ENCODE results near the gene CUTA.

Gene CUTA

DNA sequence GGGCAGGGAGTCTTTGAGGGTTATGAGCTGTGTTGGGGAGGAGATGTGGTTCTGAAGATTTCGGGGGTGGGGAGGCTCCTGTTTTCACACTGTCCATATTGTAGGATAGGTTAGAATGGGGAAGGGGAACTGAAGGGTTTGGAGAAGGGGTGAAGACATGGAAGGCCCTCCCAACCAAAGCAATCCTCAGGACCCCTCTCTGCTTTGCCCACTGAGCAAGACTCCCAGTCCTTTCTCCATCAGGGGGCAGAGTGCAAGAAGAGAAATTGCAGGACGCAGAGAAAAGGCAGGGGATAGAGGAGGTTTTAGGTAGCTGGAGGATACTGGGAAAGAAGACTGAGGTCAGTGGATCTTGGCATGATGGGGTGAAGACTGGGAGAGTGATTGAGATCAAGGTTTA lies 5.9 kb upstream of the CUTA start:
- DNase-seq (ENCODE audit: low read depth) = no peak

DNA sequence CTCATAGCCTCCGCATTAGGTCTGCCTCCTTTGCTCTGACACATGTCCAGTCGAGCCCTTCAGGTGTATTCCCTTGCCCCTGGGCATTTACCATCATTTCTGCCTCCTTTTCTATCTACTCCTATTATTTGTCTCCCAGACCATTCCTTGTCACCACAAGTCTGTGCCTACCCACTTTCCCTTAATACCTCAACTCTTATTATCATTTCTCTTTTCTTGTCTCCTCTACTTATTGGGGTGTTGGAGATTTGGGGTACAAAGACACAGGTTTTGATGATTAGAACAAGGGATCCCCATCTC lies 3.4 kb upstream of the CUTA start:
- DNase-seq (ENCODE audit: low read depth) = no peak

DNA sequence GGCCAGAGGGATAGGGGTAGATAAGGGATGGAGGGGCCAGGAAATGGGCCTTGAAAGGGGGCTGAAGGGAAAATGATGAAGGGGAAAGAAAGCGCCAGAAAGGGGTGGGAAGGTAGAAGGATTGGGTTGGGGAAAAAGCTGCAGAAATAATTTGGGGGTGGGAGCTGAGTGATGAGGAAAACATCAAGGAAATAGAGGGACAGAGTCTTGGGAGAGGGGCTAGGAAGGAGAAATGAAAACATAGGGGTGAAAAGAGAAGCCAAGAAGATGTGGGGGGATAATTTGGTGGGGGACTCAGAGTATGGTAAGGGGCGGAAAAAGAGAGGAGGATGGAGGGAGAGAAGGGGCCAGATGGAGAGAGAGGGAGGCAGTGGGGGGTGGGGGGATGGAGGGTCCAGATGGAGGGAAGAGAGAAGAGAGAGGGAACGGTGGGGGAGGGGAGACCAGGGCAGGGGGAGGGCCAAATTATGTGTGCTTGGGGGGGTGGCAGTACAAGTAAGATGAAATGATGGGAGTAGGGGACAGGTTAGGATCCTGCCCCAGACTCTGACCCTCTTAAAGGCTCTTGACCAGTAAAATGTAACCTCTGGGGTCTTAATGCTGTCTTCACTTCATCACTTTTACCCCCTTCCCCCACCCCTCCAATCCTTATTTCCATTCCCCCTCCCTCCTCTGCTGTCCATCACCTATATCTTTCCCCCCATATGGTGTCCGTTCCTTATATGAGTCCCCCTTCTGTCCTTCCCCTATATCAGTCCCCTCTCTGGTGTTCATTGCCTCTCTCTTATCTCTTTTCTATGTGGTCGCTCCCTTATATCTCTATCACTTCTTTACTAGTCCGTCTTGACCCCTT lies 2.8 kb upstream of the CUTA start:
- DNase-seq (ENCODE audit: low read depth) = no peak

DNA sequence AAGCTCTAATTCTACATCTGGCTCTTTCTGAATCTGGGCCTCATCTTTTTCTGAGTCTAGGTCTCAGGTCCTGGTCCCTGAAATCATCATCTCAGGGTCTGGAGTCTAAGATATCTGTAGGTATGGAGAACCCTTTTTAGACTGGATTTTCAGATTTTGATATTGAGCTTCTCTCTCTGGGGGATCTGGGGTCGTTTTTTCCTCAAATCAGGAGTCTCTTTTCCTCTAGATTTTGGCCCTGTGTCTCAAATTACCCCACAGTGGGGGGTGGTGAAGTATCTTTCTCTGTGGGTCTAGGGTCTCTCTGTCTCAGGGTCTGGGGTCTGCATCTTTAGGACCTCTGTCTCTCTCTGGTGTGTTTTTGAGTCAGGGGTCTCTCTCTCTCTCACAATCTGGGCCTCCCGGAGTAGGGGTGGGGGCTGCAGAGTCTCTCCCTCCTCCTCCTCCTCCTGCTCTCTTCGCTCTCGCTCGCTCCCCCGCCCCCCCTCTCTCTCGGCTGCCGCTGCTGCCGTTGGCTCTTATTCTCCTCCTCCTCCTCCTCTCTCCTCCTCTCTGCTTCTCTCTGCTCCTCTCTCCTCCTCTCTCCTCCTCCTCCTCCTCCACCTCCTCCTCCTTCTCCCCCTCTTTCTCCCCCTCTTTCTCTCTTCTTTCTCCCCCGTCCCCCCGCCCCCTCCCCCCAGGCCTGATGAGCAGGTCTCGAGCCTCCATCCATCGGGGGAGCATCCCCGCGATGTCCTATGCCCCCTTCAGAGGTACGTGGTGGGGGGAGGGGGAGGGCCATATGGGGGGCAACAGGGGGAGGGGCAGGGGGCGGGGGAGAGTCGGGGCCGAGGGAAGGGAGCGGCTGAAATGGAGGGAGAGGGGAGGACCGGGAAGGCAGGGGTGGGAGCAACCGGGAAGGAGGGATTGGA lies 1.9 kb upstream of the CUTA start, which contains the start of gene SYNGAP1:
TSS of gene SYNGAP1 (plus strand) at position 486 of the 911 bp plus-strand sequence. CDS start at position 686, 200 bp downstream.
- DNase-seq (ENCODE audit: low read depth) = no peak

DNA sequence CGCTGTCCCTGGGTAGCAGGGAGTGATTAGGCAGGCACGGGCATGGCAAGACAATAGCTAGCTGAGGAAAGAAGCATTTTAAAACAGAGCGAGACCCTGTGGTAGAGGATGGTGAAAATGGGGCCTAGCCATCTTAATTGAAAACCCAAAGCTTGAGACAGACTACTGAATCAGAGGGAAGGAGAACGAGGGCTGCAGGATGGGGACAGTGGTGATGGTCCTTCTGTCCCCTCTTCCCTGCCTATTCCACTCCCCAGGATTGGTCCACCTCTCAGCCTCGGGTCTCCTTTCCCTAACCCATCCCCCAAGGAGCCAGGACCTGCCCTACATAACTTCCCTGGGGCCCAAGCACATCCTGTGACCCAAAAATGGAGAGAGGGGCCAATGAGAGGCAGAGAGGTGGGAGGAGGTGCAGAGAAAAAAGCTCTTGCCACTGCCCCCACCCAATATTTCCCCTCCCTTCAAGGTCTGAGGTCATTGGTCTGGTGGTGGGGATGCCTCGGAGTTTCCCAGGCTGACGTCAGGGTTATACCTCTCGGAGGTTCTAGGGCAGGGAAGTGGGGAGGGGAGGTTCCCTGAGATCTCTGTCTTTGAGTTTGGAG lies 884 bp upstream of the CUTA start:
- DNase-seq (ENCODE audit: low read depth) = no peak

DNA sequence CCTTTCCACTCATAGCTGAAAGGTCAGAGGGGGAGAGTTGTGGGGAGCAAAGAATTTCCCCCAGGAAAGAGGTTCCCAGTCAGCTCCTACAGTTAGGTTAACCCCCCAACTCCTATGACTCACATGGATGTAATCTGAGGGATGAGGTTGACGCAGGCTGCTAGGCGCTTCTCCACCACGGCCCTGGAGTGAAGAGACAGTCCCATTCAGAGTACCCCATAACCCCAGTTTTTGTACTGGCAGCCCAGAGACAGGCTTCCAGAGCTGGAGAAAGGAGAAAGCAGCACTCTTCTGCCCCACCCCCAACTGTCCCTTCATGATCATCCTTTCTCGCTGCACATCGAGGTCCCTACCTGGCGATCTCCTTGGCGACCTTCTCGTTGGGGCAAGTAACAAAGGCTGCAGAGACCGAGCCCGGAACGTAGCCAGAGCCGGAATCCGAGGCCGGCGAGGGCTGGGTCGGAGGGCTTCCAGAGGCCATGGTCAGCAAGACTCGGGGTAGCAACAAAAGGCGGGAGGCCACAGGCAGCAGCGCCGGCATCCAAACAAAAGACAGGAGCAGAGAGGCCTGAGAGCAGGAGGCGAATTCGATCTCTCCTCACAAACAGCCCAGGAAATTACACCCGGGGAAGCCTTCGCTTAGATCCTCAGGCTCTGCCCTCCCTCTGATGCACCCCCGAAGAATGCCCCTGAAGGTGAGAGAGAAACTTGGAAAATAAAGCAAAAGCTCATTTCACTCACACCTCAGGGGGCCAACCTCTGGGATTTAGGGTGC lies 592 bp downstream of the CUTA start:
- no peak for DNase-seq (ENCODE audit: low read depth)

DNA sequence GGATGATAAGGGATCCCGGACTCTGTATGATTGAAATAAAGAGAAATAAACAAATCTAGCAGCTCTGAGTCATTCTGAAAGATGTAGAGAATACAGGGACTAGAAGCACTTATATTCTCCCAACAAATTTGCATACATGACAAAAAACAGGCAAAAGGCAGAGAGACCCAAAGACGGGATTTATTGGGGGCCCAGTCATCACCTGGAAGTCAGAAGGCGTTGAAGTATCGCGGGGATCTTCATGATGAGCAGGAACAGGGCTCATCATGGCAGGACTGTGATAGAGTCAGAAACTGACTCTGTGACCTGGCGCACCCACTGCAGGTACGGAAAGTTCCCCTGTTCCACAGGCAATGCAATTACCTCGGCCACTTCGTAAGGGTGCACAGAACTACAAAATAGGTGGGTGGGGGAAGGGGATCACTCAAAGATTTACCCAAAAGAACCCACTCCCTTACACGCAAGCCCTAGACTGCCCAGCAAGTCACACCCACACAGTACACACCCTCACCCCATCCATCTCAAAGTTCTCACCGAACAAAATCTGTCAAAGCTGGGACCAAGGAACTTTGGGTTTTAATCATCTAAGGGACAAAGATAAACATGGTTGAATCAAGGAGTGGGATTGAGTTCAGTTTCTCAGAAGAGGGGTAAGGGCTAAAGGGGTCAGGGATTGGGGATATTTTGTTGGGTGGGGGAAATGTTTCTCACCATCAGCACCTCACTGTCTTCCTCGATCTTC lies 1.4 kb downstream of the CUTA start:
- DNase-seq (ENCODE audit: low read depth) = no peak

DNA sequence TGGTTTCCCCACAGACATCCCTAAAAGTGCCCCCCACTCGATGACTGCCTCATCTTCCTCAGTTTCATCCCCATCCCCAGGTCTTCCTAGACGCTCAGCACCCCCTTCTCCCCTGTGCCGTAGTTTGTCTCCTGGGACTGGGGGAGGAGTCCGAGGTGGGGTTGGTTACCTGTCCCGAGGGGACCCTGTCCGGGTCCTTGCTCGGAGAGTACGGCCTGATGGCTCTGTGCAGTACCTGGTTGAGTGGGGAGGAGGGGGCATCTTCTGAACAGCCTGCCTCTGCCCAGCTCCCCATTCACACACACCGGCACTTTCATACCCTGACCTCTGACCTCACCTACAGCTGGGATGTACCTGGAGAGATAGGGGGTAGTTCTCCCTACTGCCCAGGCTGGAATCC lies 2.1 kb downstream of the CUTA start:
- no peak for DNase-seq (ENCODE audit: low read depth)

DNA sequence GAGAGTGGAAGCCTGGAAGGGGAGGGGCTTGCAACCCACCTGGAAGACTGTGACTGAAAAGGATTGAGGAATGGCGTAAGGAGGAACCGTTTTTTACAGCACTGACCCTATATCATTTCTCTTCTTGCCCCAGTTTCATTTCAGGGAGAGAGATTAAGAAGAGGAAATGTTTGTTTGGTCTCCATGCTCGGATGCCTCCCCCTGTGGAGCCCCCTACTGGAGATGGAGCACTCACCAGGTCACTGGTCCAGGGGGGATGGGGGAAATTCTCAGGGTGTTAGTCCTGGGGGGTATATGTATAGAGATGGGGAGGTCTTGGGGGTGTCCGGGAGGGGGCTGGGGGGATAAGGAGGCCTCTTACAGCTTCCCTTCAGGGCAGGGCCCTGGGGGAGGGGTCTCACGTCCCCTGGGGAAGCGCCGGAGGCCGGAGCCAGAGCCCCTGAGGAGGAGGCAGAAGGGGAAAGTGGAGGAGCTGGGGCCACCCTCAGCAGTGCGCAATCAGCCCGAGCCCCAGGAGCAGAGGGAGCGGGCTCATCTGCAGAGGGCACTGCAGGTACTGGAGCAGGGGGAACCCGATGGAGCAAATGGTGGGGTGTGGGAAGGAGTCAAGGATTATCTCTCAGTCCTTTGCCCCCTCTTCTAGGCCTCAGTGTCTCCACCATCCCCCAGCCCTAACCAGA lies 3.2 kb downstream of the CUTA start:
- DNase-seq (ENCODE audit: low read depth) = no peak

DNA sequence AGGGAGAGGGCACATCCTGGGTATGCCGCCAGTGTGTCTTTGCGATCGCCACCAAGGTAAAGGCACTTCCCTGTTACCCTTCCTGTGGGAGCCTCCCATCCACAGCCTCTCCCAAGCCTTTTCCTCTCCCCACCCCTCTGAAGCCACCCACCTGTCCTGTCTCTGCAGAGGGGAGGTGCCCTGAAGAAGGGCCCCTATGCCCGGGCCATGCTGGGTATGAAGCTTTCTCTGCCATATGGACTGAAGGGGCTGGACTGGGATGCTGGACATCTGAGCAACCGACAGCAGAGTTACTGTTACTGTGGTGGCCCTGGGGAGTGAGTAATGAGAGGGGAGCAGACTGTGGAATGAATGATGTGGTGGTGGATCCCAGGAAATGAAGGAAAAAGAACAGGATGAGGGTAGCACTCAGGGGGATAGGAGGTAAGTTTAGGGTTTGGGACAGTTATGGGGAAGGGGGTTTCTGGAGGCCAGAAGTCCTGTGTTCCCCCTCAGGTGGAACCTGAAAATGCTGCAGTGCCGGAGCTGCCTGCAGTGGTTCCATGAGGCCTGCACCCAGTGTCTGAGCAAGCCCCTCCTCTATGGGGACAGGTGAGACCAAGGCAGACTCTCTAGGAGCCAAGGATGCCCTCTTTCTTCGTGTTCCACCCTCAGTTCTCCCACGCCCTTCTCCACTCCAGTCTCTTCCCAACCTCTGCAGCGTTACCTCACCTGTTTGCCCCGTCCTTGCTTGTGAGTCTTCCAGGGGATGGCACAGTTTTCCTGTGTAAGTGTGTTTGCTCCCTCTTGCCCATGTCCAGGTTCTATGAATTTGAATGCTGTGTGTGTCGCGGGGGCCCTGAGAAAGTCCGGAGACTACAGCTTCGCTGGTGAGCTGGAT lies 4.4 kb downstream of the CUTA start:
- DNase-seq (ENCODE audit: low read depth) = no peak

DNA sequence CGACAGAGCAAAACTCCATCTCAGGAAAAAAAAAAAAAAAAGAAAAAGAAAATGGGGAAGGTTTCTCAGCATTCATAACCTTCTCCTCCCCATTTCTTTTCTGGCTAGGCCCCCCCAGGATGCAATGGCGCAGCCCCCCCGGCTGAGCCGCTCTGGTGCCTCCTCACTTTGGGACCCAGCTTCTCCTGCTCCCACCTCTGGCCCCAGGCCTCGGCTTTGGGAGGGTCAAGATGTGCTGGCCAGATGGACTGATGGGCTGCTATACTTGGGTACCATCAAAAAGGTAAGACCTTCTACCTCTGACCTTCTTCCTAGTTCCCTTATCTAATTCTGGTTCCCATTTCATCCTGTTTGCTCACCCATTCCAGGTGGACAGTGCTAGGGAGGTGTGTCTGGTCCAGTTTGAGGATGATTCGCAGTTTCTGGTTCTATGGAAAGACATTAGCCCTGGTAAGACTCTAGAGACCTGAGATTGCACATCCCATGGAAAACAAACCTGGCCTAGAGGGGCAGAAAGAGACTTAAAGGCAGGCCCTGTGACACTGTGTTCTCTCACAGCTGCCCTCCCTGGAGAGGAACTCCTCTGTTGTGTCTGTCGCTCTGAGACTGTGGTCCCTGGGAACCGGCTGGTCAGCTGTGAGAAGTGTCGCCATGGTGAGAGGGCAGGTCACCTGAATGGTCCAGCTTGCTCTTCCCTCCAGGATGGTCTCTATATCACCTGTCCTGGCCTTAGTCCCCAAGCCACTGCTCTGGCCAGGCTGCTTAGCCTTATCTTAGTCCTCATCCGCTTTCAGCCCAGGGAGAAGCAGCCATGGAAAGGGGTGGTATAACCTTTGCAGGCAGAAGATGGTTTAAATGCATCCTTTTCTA lies 5.5 kb downstream of the CUTA start:
- DNase-seq (ENCODE audit: low read depth) = no peak

DNA sequence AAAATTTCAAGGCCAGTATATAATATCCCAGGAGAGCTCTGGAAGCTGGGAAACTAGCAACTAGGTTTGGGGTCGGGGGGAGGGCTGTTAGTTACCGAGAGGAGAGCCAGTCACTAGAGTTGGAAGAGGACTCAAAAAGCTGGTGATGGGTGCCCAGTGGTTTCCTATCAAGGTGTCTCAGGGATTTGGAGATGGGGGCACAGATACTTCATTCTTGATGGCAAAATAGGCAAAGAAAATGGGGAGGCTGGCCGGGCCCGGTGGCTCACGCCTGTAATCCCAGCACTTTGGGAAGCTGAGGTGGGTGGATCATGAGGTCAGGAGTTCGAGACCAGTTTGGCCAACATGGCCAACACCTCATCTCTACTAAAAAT lies 6.3 kb downstream of the CUTA start:
- no peak for DNase-seq (ENCODE audit: low read depth)

DNA sequence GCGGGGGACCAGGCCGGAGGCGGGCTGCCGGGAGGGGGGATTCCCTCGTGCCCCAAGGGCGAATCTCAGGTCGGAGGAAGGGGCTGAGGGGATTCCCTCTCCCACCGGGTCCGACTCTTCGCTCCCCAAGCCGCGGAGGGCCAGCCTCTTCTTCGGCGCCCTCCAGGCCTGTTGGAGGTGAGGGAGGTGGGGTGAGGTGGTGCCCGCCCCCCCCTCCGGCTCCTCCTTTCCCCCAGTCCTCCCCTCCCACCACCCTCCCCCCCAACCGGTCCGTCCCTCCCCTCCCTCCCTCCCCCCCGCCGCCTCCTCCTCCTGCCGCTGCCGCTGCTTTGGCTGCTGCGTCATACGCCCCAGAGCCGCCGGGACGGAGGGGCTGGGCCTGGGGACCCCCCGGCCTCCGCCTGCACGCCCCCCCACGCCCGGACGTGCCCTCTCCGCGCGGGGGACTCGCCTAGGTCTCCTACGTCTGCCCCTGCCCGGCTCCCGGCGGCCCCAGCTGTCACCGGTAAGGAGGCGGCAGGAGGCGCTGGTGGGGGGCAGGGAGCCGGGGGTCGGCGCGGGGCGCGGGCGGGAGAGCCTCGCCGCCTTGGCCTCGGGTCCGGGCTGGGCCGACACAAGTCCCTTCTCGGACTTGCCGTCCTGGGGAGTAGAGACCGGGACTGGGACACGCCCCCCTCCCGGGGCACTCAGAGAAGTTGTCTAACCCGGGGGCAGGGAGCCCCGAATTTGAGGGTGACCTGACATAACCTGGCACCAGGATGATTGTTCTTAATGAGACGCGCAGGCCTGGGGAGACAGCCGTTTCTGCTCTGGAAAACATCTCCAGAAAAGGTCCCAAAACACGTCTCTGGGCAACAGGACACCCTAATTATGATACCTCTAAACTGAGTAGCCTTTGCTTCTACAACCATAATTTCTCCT lies 6.9 kb downstream of the CUTA start, which contains the start of gene PHF1:
TSS of gene PHF1 (plus strand) at position 304 of the 921 bp plus-strand sequence. CDS start 1,250 bp downstream, outside the sequence.
- DNase-seq (ENCODE audit: low read depth) = no peak

DNA sequence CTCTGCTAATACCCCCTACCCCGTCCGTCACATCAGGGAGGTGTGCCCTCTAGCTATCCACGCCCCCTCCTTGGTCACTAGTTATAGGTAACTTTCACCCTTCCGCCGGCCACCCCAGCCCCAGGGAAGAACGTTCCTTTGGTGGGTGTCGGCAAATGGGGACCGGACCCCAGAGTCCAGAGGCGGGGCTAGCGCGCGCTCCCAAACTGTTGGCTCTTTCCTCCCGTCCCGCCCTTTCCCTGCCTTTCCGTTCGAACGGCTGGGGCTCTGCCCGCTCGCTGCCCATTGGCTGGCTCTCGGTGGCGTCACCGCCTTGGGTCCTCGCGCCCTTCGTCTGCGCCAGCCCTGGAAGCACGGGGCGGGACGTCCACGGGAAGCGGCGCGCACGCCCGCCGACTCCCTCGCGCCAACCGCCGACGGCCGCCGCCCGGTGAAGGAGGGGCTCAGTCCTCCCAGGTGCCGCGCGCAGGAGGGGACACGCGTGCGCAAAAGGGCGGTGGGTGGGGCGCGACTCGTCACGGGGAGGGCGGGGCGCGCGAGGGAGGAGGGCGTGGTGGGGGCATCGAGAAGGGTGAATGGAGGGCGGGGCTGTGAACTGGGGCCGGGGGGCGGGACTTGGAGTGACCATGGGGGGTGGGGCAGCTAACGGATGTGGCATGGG lies 7.7 kb downstream of the CUTA start:
- peak; percentile 98 for DNase-seq (ENCODE audit: low read depth)

DNA sequence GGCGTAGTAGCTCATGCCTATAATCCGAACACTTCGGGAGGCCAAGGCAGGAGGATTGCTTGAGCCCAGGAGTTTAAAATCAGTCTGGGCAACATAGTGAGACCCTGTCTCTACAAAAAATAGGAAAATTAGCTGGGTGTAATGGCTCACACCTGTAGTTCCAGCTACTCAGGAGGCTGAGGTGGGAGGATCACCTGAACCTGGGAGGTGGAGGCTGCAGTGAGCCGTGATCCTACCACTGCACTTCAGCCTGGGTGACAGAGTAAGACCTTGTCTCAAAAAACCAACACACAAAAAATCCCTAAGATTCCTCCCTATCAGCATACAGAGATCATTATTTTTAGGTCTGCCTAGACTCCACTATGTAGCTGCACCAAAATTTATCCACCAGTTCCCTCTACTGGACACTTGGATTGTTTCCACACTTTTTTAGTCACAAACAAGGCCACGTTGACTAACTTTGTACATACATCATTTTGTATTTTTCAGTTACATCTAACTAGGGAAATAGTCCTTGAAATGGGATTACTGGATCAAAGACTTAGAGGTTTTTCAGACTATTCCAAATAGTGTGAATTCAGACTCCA lies 10.7 kb downstream of the CUTA start:
- DNase-seq (ENCODE audit: low read depth) = no peak

DNA sequence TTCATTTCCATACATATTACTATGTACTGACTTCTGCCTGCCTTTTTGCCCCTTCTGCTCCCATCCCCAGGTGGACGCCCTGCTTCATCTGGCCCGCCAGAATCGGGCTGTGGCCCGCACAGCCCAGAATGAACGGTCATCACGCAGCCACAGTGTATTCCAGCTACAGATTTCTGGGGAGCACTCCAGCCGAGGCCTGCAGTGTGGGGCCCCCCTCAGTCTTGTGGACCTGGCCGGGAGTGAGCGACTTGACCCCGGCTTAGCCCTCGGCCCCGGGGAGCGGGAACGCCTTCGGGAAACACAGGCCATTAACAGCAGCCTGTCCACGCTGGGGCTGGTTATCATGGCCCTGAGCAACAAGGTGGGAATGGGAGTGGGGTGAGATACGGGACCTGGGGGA lies 11.8 kb downstream of the CUTA start:
- DNase-seq (ENCODE audit: low read depth) = no peak

Data from activated T-helper 1 cell treated with Interleukin-2 at 50 U/mL for 16 hours (primary cell).